GM19324 (cell line): ENCODE measurements around the gene UBASH3A.

Source experiments
- ATAC-seq: cut with Tn5 transposase; IDR thresholded peaks from one replicate; pipeline ENCODE4 v1.9.1; 2021; ENCODE audit warnings: mild to moderate bottlenecking, moderate library complexity; ENCODE audit not compliant: unreplicated experiment, low FRiP score

Gene UBASH3A

DNA sequence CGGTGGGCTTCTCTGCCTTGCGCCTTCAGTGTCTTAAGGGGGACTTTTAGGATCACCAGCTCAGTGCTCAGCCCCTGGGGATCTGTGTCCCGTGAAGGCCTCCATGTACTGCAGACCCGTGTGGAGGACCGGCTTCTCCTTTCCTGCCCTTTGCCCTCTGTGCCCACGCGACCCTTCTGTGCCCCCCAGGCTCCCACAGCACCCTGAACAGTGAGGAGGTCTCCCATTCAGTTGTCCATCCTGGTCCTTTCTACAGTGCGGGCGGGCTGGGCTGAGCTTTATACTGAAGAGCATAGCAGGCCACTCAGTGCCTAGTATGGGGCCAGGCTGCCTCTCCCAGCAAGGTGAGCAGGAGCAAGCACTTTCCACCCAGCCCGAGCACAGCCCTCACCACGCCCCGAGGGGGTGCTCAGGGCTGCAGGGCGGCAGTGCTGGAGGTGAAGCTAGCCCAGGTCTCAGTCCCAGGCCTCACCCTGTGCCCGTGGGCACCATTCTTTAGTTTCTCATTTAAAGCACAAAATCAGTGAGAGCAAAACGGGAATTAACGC lies 29.7 kb upstream of the UBASH3A start:
- ATAC-seq, result no peak

DNA sequence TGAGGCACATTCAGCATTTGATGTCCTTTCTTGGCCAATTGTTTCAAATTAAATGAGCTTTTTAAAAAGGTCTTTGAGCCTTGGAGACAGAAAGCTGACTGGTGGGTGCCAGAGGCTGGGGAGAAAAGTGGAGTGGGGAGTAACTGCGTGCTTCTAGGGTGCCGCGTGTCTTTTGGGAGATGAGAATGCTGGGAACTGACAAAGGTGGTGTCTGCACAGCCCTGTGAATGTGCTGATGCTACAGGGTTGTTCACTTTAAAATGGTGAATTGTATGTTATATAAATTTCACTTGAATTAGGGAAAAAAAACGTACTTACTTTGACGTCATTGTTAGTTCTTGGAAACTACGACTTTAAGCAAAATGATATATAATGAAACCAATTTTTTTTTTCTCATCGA lies 29.2 kb upstream of the UBASH3A start:
- no peak for ATAC-seq

DNA sequence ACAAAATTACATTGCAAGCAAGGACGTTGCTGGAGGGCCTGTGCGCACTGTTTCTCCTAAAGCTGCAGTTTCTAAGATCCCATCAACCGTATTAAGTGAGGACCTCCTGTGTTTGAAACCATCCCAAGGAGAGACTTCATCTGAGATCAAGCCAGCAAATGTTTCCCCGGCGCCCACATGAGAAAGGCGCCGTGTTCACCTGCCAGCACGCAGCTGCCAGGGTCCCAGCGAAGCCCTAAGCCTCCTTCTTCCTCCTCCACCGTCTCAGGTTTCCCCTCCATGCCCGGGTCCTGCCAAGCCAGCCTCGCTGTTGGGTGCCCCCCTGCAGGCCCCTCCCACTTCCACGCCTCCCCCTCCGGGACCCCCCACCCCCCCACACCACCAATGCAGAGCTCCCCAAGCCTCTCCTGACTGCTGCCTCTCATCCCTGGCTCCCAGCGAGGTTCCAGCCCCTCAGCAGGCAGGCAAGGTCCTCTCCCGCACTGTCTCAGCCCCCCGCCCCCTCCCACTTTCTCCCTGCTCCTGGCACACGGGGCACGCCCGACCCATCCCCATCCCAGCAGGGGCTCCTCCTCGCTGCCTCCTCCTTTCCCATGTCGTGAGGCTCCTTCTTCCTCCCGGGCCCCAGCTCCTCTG lies 28.7 kb upstream of the UBASH3A start:
- no peak for ATAC-seq

DNA sequence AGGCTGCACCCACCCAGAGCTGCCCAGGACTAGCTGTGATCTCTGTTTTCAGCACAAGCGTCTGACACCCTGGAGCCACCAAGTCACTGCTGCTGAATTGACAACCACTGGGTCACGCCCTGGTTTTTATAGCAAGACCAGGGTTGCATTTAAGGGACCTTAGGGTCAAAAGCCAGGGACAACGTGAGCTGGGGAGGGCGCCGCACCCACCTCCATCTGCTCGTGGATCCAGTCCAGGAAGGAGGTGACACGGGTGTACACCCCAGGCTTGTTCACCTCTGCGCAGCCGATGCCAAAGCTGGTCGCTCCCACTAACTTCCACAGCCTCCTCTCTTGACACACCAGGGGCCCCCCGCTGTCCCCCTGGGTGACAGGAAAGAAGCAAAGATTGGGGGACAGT lies 28.2 kb upstream of the UBASH3A start:
- no peak for ATAC-seq

DNA sequence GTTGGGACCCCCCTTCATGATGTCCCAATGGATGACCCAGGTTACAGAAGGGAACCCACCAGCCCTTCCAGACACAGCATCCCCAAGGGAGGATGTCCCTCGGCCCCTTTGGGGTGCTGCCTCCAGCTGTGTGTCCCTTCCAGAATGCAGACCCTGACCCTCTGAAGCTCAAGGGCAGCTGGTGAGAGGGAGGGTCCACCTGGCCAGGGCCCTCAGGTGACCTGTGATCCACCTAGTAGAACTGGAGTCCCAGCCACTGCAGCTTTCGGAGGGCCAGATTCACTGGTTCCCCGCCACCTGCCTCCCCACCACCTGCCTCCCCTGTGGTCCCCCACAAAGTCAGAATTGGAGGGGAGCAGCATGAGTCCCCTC lies 27.8 kb upstream of the UBASH3A start:
- no peak for ATAC-seq

DNA sequence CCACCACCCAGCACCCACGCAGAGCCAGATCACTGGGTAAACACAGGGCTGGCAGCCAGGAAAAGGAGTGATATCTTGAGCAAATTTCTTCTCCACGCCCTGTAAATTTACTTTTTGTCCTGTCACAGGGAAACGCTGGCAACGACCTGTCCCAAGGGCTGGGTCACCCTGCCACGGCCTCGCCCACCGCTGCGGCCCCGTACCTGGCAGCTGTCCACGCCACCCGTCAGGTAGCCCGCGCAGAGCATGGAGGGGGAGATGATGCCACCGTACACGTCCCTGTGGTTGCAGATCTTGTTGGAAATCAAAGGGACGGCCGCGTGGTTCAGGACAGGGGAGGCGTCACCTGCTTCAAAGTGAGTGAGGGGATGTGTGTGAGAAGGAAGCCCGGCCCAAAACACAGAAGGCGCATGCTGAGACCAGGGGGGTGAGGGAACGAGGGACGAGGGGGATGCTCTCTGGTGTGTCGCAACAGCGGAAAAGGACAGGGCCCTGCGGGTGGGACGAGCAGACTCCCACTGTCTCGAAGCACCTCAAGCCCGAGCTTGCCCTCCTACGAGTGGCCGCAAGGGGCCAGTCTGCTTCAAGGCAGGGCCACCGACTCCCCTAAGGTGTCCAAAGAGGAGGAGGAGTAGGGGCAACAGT lies 27.2 kb upstream of the UBASH3A start:
- no peak for ATAC-seq

DNA sequence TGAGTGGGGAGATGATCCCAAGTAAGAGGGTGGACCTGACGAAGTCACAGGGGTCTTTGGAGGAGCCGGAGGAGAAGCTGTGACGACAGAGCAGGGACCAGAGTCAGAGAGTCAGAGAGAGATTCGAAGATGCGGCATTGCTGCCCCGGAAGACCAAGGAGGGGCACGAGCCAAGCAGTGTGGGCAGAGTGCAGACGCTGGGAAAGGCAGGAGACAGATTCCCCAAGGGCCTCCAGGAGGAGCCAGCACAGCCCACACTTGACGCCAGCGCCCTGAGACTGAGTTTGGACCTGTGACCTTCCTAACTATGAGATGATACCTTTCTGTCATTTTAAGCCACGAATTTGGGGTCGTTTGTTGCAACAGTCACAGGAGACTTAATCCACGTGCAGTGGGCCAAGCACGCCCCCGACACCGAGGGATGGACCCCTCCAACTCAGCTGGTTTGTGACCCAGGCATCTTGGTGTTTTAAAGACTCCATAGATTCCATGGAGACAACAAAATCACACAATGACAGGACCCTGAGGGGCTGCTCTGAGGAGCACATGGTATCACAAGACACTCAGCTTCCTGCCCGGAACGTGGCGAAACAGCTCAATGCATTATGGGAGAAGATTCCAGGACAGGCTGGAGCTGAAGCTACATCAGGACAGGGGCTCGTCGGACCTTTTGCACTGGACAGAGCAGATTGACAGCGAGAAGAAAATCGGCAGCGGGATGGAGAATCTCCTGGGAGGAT lies 26.3 kb upstream of the UBASH3A start:
- no peak for ATAC-seq

DNA sequence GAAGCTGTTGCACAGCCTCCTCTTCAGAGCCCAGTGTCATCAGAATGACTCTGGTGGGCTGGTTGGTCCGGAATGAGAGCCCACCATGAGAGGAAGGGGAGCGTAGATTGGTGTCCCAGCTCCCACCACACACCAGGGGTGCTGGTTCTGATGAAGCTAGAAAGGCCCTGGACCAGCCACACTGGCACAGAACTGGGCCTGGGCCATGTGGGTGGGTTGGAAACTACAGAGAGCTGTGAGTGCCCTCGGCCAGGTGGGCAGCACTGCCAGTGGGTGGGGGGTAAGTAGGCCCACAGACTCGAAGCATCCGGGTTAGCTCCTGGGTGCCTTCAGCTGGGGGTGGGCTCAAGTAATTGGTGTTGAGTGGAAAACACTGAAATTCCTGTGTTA lies 25.8 kb upstream of the UBASH3A start:
- ATAC-seq, result no peak

DNA sequence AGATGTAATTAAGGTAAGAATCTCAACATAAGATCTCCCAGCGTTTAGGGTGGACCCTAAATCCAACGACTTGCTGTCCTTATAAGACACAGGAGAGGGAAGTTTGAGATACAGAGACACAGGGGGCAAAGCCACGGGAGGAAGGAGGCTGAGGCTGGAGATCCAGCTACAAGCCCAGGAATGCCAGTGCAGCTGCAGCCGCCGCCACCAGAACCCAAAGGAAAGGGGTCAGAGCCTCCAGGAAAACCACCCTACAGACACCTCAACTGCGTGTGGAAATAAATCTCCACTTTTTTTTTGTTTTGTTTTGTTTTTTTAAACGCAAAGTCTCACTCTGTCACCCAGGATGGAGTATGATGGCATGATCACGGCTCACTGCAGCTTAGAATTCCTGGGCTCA lies 25.3 kb upstream of the UBASH3A start:
- ATAC-seq, result no peak

DNA sequence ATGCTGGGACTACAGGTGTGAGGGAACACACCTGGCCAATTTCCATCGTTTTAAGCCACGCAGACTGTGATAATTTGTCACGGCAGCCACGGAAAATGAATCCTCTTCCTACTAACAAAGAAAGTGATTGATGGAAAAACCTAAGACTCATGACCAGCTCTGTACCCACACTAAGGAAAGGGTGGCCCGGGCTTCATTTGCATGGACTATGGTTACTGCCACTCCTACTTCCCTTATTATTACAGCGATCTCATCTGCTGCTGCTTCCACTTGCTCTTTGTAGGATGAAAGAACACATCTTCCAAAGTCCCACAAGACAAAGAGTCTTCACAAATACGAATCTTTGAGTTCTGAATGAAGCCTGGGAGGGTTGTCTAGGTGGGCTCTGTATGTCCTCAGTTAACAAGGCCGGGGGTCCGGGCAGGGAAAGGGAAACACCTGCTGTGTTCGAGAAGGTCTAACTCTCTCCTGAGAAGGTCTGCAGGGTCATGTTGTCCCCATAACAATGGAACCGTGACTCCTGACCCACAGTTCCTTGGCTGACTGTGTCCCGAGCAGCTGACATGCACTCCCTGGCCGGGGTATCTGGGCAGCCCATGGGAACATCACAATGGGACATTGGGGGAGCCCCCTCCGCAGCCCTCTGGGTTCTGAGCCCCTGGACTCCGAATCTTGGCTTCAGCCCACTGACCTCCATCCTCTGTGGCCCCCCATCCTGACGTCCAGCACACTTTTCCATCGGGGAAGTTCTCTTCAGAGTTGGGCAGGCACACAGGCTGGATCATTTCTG lies 24.1 kb upstream of the UBASH3A start:
- ATAC-seq, result no peak

DNA sequence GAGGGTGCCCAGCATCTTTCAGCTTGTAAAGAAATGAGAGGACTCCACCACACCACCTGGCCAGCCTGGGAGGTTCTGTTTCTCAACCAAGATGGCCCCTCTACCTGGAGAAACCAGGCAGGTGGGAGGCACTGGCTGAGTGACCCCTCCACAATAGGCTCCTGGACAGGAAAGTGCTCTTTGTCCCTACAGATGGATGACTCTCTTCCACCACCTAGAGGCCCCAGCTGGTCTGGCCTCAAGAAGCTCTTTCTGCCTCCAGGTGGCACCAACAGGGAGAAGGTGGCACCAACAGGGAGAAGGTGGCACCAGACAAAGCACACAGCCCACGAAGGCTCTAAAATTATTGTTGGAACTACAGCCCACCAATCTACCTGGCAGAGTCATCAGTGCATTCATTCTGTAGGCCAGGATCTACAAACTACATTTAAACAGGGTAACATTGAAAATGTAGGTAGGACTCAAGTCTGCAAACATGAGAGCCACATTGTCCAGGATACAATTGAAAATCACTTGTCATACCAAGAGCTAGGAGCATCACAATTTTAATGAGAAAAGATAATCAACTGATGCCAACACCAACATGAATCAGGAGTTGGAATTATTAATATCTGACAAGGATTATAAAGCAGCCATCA lies 22.2 kb upstream of the UBASH3A start:
- no peak for ATAC-seq

DNA sequence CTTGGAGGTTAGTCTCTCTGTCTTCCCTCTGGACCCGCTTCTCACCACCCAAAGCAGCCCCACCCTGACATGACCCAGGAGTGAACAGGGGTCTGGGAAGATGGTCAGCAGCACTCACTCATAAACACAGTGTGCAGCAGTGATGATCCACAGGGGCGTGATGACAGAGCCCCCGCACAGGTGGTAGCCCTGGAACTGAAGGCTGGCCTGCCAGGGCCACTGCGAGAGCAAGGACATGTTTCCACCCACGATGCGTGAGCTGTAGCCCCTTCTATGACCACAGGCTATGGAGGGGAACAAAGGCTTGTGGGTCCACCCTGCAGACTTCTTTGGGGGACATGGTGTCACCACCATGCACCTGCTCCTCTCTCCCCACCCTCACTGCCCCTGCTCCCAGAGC lies 20.8 kb upstream of the UBASH3A start:
- no peak for ATAC-seq

DNA sequence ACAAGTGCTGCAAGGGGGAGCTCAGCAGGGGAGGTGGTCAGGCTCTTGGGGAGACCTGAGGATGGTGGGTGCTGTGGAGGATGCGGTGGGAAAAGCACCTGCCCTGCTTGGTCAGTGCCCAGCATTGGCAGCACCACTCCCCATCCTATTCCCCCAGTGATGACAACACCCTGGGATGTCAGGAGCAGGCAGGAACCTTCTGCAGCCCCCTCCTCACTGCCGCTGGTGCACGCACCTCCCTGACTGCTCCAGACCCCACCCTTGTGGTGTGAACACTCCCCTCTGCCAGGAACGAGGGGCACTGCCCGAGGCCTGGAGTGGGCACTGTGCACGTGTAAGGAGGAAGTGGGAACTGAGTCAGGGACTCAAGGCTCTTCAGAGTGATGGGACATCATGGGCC lies 20.4 kb upstream of the UBASH3A start:
- ATAC-seq, result no peak

DNA sequence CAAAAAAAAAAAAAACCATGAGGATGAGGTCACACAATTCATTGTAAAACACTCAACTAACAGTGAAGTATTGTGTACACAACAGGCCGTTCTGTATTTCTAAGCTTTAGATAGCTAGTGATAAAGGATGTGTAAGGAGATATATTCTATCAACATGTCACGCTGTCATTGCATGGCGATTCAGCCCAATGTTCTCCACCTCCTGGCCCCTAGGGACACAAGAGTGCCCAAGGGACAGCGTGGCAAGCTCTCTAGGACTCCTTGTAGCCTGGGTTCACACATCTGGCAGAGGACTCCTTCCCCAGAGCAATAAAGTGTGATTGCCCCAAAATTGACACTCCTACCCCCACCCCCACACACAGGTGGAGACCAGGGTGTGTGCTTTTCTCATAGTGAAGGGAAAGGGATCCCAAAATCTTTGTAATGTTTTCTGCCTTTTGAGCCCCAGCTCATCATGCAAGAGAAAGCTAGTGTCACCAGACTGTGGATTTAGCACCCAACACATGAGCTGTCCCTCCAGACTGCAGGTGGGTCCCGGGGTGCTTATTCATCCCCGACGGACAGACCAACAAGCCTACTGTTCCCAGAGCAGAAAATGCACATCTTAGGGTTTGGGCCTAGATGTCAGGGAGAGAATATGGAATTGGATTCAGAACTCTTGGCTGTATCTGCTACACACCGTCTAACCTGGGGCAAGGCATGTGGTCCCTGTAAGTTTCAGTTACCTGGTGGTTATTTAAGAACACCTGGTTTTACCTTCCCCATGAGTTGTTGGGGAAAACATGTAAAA lies 19.4 kb upstream of the UBASH3A start:
- no peak for ATAC-seq

DNA sequence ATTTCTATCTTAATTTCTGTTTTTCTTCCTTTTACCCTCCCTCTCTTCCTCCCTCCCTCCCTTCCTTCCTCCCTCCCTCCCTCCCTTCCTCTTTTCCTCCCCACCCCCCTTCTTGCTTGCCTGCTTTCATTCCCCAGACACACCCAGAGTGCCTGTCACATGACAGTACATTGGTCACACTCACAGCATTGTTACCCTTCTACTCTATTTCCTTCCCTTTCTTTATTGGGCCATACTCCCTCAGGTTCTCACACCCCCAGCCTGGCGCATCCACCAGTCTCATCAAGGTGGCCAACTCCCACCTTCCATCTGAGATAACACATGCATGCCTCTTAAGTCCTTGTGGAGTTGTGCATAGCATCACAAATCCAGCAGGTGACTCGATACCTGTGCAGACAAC lies 18.7 kb upstream of the UBASH3A start:
- ATAC-seq, result no peak

DNA sequence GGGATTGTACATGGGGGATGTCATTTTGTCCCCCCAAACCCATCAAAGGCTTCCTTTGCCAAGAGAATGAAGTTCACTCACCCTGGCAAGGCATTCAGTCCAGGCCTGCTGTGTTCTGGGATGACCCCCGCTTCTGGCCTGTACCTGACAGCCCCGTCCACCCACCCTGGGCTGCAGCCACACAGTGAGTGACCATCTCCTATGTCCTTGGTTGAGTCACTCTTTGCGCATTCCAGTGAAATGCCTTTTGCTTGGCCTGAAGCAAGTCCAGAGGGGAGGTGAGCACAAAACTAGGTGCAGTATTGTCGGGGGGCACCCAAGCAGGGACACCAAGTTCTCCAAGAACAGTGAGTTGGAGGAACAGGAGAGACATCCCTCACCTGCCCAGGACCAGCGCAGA lies 18.1 kb upstream of the UBASH3A start:
- no peak for ATAC-seq

DNA sequence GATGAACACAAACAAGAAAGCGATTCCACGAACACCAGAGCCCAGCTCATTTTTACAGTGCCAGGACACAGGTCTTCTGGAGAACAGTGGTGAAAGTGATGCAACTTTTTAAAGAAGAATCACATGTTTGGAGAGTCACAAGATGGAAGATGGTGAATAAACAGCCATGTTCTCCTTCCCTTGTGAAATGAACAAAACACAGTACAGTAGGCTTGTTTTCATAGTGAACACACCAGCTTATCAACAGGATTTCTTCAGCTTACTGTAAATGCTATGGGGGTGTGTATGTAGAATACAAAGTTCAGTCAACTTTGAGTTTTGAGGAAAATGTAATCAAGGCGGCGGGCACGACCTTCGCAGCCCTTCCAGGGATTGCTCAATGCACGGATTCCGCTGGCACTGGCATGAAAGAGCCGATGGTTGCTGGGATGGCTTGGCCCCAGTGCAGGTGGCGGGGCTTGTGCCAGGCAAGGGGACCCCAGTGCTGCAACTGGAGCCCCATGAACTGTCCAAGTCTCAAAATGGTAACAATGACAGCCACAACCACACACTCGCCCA lies 17.6 kb upstream of the UBASH3A start:
- no peak for ATAC-seq

DNA sequence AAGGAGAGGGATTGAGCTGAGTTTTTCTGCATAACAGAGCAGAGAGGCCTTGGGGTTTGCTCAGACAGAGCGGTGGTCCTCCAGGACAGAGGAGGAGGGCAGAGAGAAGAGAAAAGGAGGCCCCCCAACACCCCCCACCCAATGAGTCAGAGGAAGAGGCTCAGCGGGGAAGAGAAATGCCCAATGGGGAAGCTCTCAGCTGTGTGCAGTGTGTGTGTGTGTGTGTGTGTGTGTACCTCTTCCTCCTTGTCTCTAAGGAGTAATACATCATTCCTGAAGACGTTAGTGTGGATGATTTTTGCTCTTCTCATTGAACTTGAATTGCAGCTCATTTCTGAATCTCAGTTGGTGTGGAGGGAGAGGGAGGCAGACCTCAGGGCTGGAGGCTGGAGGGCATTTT lies 16.5 kb upstream of the UBASH3A start:
- no peak for ATAC-seq

DNA sequence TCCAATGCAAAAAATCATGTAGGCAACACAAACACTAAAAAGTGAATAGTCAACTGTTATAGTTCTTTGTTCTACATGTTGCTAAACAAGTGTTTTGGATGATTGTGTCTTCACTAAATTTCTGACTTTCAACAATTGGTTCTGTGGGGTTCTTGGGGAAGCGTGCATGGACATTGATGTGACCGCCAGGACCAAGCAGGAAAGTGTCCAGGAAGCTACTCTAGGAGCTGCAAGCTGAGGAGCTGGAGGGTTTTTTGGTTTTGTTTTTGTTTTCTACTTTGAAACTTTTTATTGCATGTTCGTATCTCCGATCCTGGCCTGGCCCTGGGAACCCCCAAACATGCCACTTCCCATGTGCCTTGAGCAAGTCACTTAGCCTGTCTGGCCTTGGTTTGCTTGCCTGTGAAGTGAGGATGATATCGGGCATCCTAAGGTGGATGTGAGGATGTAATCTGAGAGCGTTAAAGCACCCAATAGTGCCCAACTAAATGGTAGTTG lies 15.8 kb upstream of the UBASH3A start:
- no peak for ATAC-seq
